GM12878 (cell line): Measurements from ENCODE around the gene PIAS1. TPM values are rescaled to one million over a fixed set of nuclear protein-coding genes. Genes with fewer than 3 reads are reported as not detected.

Source experiments
- ATAC-seq: fragments of 200-7000 bp; cut with Tn5 transposase; 3 replicates; pipeline ENCODE4 v1.9.1; 2020; ENCODE audit warnings: mild to moderate bottlenecking, moderate library complexity
- BruUV-seq: library from RNA; stranded (reverse); fragments of 400-500 nt; replicated peaks from 2 replicates; lab custom pipeline; 2021; lab: Mats Ljungman, UMichigan
- CTCF ChIA-PET: fragments of 300-600 bp; sonication (Branson Sonifier 250); formaldehyde crosslinking; extraction: SDS; loops from one replicate; lab custom pipeline; 2021; ENCODE audit warnings: inconsistent platforms; lab: Yijun Ruan, JAX
- POLR2A ChIA-PET: fragments of 350-600 bp; formaldehyde crosslinking; extraction: SDS; loops from one replicate; lab custom pipeline; 2021; ENCODE audit warnings: inconsistent platforms; lab: Charles Lee
- RAD21 ChIA-PET: fragments of 300-600 bp; sonication (Branson Sonifier 250); formaldehyde crosslinking; loops from one replicate; lab custom pipeline; 2023; ENCODE audit warnings: antibody characterized with exemption; ENCODE audit not compliant: unreplicated experiment; lab: Charles Lee
- SMC1A ChIA-PET: fragments of 300-600 bp; sonication (Branson Sonifier 250); formaldehyde crosslinking; loops from one replicate; lab custom pipeline; 2023; ENCODE audit not compliant: unreplicated experiment, uncharacterized antibody; lab: Charles Lee
- DNase-seq: peaks from one replicate; pipeline ENCODE4 v3.0.0-alpha.2; 2011; ENCODE audit warnings: low read depth, low spot score
- FAIRE-seq: peaks from 3 replicates; lab custom pipeline; 2011; peaks lifted over from hg19 to GRCh38; lab: Jason Lieb, UNC
- H2AFZ ChIP-seq: 2 replicates; pipeline ENCODE4 v1.6.0; 2011; ENCODE audit warnings: low read depth, low read length, control low read depth; ENCODE audit not compliant: control insufficient read depth
- H3K27ac ChIP-seq: 2 replicates; pipeline ENCODE4 v1.5.1; 2011; ENCODE audit warnings: control low read depth; ENCODE audit not compliant: control insufficient read depth, insufficient read depth
- H3K27me3 ChIP-seq, 2 experiments: replicated peaks in 1 of 2; 2 replicates each; pipeline versions ENCODE4 v1.6.0 to v1.6.1; 2011; ENCODE audit warnings: low read length in 1 of 2; ENCODE audit not compliant: control insufficient read depth in 2 of 2, insufficient read depth in 2 of 2
- H3K36me3 ChIP-seq, 2 experiments: 2 replicates each; pipeline ENCODE4 v1.5.1; 2011; ENCODE audit warnings: low read length in 1 of 2; ENCODE audit not compliant: control insufficient read depth in 2 of 2, insufficient read depth in 2 of 2
- H3K4me1 ChIP-seq: 2 replicates; pipeline ENCODE4 v1.6.1; 2011; ENCODE audit warnings: mild to moderate bottlenecking, low read length, moderate library complexity, mixed read lengths; ENCODE audit not compliant: control insufficient read depth, insufficient read depth
- H3K4me2 ChIP-seq: 2 replicates; pipeline ENCODE4 v1.6.0; 2011; ENCODE audit warnings: control low read depth; ENCODE audit not compliant: control insufficient read depth, insufficient read depth
- H3K4me3 ChIP-seq: fragments of 200-600 bp; sonication (generic); 2 replicates; pipeline ENCODE4 v1.5.1; 2016
- H3K79me2 ChIP-seq: 2 replicates; pipeline ENCODE4 v1.6.0; 2011; ENCODE audit warnings: low read length; ENCODE audit not compliant: control insufficient read depth, insufficient read depth
- H3K9ac ChIP-seq: 2 replicates; pipeline ENCODE4 v1.8.0; 2011; ENCODE audit warnings: low read length, control low read depth, mixed read lengths; ENCODE audit not compliant: control insufficient read depth, insufficient read depth
- H3K9me3 ChIP-seq: replicated peaks from 3 replicates; pipeline ENCODE4 v1.5.1; 2011; ENCODE audit warnings: mild to moderate bottlenecking, low read length; ENCODE audit not compliant: control insufficient read depth, insufficient read depth
- H4K20me1 ChIP-seq: 2 replicates; pipeline ENCODE4 v1.6.0; 2011; ENCODE audit not compliant: control insufficient read depth, insufficient read depth
- ATF7 ChIP-seq: fragments of 450-650 bp; IDR thresholded peaks from 2 replicates; pipeline ENCODE4 v1.6.1; 2016; ENCODE audit warnings: low read depth, mild to moderate bottlenecking
- BRCA1 ChIP-seq: IDR thresholded peaks from 2 replicates; pipeline ENCODE4 v1.6.1; 2011; ENCODE audit warnings: low read depth, low read length, improper control_type of control experiment
- CBX5 ChIP-seq: sonication (generic); IDR thresholded peaks from 2 replicates; pipeline ENCODE4 v1.6.1; 2016; ENCODE audit warnings: low read depth, moderate library complexity, mild to moderate bottlenecking, inconsistent platforms
- DPF2 ChIP-seq: fragments of 450-650 bp; IDR thresholded peaks from 2 replicates; pipeline ENCODE4 v1.6.1; 2017; ENCODE audit warnings: mild to moderate bottlenecking
- EZH2 ChIP-seq: IDR thresholded peaks from 2 replicates; pipeline ENCODE4 v1.6.1; 2012; ENCODE audit warnings: low read depth, mild to moderate bottlenecking, control low read depth, inconsistent platforms, low read length, borderline replicate concordance; ENCODE audit not compliant: control insufficient read depth
- JUNB ChIP-seq: IDR thresholded peaks from 2 replicates; pipeline ENCODE4 v1.6.1; 2016; ENCODE audit warnings: antibody characterized with exemption, mild to moderate bottlenecking
- MTA2 ChIP-seq: fragments of 450-650 bp; IDR thresholded peaks from 2 replicates; pipeline ENCODE4 v1.6.1; 2016; ENCODE audit warnings: low read depth, mild to moderate bottlenecking, moderate library complexity
- MXI1 ChIP-seq: fragments of 150-350 bp; IDR thresholded peaks from 2 replicates; pipeline ENCODE4 v1.6.1; 2011; ENCODE audit warnings: low read depth, mild to moderate bottlenecking, inconsistent platforms, low read length, improper control_type of control experiment
- NBN ChIP-seq: fragments of 450-650 bp; IDR thresholded peaks from 2 replicates; pipeline ENCODE4 v1.6.1; 2016
- PKNOX1 ChIP-seq: fragments of 450-650 bp; IDR thresholded peaks from 2 replicates; pipeline ENCODE4 v1.6.1; 2016; ENCODE audit warnings: mild to moderate bottlenecking
- POLR2A ChIP-seq: IDR thresholded peaks from 2 replicates; pipeline ENCODE4 v1.6.1; 2011; ENCODE audit warnings: low read depth, mild to moderate bottlenecking, low read length
- RB1 ChIP-seq: fragments of 450-650 bp; formaldehyde crosslinking; IDR thresholded peaks from 2 replicates; pipeline ENCODE4 v1.6.1; 2017; ENCODE audit warnings: mild to moderate bottlenecking, borderline replicate concordance
- SIN3A ChIP-seq: IDR thresholded peaks from 2 replicates; pipeline ENCODE4 v1.6.1; 2012; ENCODE audit warnings: low read depth, low read length, improper control_type of control experiment
- SMAD5 ChIP-seq: IDR thresholded peaks from 2 replicates; pipeline ENCODE4 v1.6.1; 2016; ENCODE audit warnings: antibody characterized with exemption, low read depth
- STAT1 ChIP-seq: fragments of 450-650 bp; conservative IDR thresholded peaks from 2 replicates; pipeline ENCODE4 v1.6.1; 2014; ENCODE audit warnings: antibody characterized with exemption, mild to moderate bottlenecking
- TAF1 ChIP-seq: IDR thresholded peaks from 2 replicates; pipeline ENCODE4 v1.6.1; 2011; ENCODE audit warnings: mild to moderate bottlenecking, low read depth, low read length, borderline replicate concordance
- TCF7 ChIP-seq: IDR thresholded peaks from 2 replicates; pipeline ENCODE4 v1.6.1; 2014; ENCODE audit warnings: antibody characterized with exemption, borderline replicate concordance
- ZSCAN29 ChIP-seq: fragments of 450-650 bp; IDR thresholded peaks from 2 replicates; pipeline ENCODE4 v1.6.1; 2017; ENCODE audit warnings: mild to moderate bottlenecking, moderate library complexity
- WGBS: methylation state at CpG from one replicate; pipeline ENCODE4 v1.1.6; 2016; ENCODE audit warnings: low lambda C conversion rate; ENCODE audit not compliant: insufficient replicate concordance, insufficient coverage; ENCODE audit errors: missing lambda C conversion rate; 5-methylcytosine and 5-hydroxymethylcytosine counted together
- in situ Hi-C: fragments of 300-500 bp; cut with MboI; formaldehyde crosslinking; loops from 9 replicates; pipeline ENCODE4 v1.14.3; 2018; ENCODE audit warnings: mixed read lengths
- intact Hi-C: fragments of 100-400 bp; cut with micrococcal nuclease; formaldehyde crosslinking; loops from one replicate; pipeline ENCODE4 v1.14.2; 2022; ENCODE audit not compliant: unreplicated experiment
- polyA plus RNA-seq, 11 experiments: library from polyadenylated mRNA; depleted of rRNA in 4 of 11; unstranded in 6 of 11; stranded (reverse) in 5 of 11; fragments of >200 nt; fragmentation: Nextera tagmentation in 4 of 11; fragmentation: Illumina TruSeq in 1 of 11; extraction: Ambion mirVana in 4 of 11; extraction: Trizol in 1 of 11; gene quantifications; 1 replicate in 1 of 11; 2 replicates in 10 of 11; pipeline versions ENCODE4 v1.2.1 to v1.2.3, GENCODE V29; 2011 to 2016; ENCODE audit warnings: inconsistent platforms in 2 of 11, missing spikeins in 2 of 11, low read depth in 1 of 11
- total RNA-seq, 4 experiments: library from RNA; depleted of rRNA in 3 of 4; stranded (reverse); fragments of >200 nt in 3 of 4; fragmentation: Illumina TruSeq in 1 of 4; extraction: Trizol in 1 of 4; gene quantifications; 2 replicates each; pipeline versions ENCODE4 v1.2.1 to v1.2.3, GENCODE V29; 2013 to 2021

The PIAS1 gene
- total and polyA plus RNA-seq, 10 of the 15 experiments (the other 5 are each of a cell fraction or from before 2014, with no cell fraction given), result 20.2 to 96.3 (median 37.0) TPM

GRCh38 chr15:68177742-68178141, 123.6 kb downstream of the PIAS1 start (continued):
- TF ChIP-seq CBX5 (no peak), ZSCAN29 (no peak), JUNB (no peak), PKNOX1 (no peak), RB1 (no peak), ATF7 (no peak), SMAD5 (no peak), BRCA1 (no peak)

- in situ Hi-C loops (no loop called here), intact Hi-C loops (no loop called here)
- TSS peak; percentile 1 for BruUV-seq
- Histone ChIP-seq H3K9ac (no peak overlapping the region), H3K4me2 (no peak overlapping the region), H3K27me3 (no peaks in the 10 kb centered on the region), H3K79me2 (no peaks in the 10 kb centered on the region), H4K20me1 (no peaks in the 10 kb centered on the region), H3K4me1 (peaks cover 5% of the 10 kb centered on the region), H3K9me3 (no peaks in the 10 kb centered on the region), H3K36me3 (peaks cover 11 to 36% of the 10 kb centered on the region in 2 experiments), H3K27ac (no peak overlapping the region), H2AFZ (no peak overlapping the region), H3K4me3 (no peak overlapping the region)
- ChIA-PET CTCF (interaction anchor here (0.9 kb wide), 1 partner anchor 67 kb away, joined by 3 read pairs; no protein-coding TSS in a partner anchor), RAD21 (no interaction called here), POLR2A (no interaction called here), SMC1A (interaction anchor here (0.6 kb wide), 1 partner anchor 10 kb away, joined by 3 read pairs; no protein-coding TSS in a partner anchor)
- DNase-seq (no peak), FAIRE-seq (no peak), ATAC-seq (no peak)
- 96% methylated on average over 5 of the region's 5 CpGs for WGBS
- TF ChIP-seq NBN (no peak), TAF1 (no peak), TCF7 (no peak), PKNOX1 (no peak), POLR2A (no peak), MTA2 (no peak), MXI1 (no peak), STAT1 (no peak), DPF2 (no peak), EZH2 (no peak), SIN3A (no peak)
Observed at GRCh38 chr15:68183616-68184315, 129.7 kb downstream of the PIAS1 start.
